ENCODE data around the gene TRNP1.

Gene TRNP1

GRCh38 chr1:26950602-26951001, 42.9 kb upstream of the TRNP1 start:
- TF ChIP-seq CTCF (IDR thresholded peaks at IDR 0.05; ENCODE audit: low read length, missing control alignments) = no peak
- no peak overlapping the region for H3K4me3 ChIP-seq (replicated peaks; ENCODE audit: low read depth, low read length)
- no peak for DNase-seq (ENCODE audit: low read depth)

DNA sequence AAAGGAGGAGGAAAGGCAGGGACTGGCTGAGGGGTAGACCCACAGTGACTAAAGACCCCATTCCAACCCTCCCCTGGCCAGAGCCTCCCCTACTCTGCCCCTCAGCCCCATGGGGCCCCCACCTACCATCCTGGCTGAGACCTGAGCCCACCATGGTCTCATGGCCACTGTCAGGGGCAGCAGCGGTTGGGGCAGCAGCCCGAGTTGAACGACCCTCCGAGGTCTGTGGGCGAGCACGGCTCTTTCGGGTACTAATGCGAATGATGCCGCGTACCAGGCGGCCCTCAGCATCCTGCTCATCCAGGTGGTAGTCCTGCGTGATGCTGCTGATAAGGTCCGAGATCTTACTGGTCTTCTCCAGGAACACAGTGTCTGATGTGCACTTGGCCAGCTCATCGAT, 42.3 kb upstream of the TRNP1 start:
- TF ChIP-seq CTCF (IDR thresholded peaks at IDR 0.05; ENCODE audit: low read length, missing control alignments) = no peak
- no peak for DNase-seq (ENCODE audit: low read depth)

GRCh38 chr1:26951821-26952497, 41.5 kb upstream of the TRNP1 start:
- no peak overlapping the region for H3K4me3 ChIP-seq (replicated peaks; ENCODE audit: low read depth, low read length)
- TF ChIP-seq CTCF (IDR thresholded peaks at IDR 0.05; ENCODE audit: low read length, missing control alignments) = no peak

More for the DNA sequence above, 42.3 kb upstream of the TRNP1 start:
- H3K4me3 ChIP-seq (replicated peaks; ENCODE audit: low read depth, low read length) = no peak overlapping the region

DNA sequence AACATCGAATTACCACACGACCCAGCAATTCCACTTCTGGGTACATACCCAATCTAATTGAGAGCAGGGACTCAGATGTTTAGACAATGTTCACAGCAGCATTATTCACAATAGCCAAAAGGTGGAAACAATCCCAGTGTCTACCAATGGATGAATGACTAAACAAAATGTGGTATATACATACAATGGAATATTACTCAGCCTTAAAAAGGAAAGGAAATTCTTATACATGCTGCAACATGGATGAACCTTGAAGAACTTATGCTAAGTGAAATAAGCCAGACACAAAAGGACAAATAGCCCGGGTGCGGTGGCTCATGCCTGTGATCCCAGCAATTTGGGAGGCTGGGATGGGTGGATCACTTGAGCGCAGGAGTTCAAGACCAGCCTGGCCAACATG, 40.1 kb upstream of the TRNP1 start:
- TF ChIP-seq CTCF (IDR thresholded peaks at IDR 0.05; ENCODE audit: low read length, missing control alignments) = no peak

More at GRCh38 chr1:26951821-26952497, 41.5 kb upstream of the TRNP1 start:
- DNase-seq (ENCODE audit: low read depth) = no peak

DNA sequence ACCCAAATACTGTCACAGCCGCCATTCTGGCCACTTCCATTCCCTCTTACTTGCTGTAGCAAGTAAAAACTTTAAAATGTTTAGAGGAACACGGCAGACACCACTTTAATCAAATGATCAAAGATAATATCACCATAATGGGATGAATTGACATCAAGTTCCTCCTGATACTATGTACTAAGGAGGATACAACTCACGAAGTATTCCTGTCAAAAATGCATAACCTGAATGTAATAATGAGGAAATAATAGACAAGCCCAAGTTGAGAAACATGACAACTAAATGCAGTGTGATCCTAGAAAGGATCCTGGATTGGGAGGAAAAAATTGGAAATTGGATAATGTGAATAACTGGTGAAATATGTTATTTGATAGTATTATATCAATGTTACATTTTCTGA, 37.2 kb upstream of the TRNP1 start:
- no peak for TF ChIP-seq CTCF (IDR thresholded peaks at IDR 0.05; ENCODE audit: low read length, missing control alignments)
- no peak overlapping the region for H3K4me3 ChIP-seq (replicated peaks; ENCODE audit: low read depth, low read length)
- DNase-seq (ENCODE audit: low read depth) = no peak

More for the DNA sequence above, 40.1 kb upstream of the TRNP1 start:
- no peak overlapping the region for H3K4me3 ChIP-seq (replicated peaks; ENCODE audit: low read depth, low read length)
- no peak for DNase-seq (ENCODE audit: low read depth)

DNA sequence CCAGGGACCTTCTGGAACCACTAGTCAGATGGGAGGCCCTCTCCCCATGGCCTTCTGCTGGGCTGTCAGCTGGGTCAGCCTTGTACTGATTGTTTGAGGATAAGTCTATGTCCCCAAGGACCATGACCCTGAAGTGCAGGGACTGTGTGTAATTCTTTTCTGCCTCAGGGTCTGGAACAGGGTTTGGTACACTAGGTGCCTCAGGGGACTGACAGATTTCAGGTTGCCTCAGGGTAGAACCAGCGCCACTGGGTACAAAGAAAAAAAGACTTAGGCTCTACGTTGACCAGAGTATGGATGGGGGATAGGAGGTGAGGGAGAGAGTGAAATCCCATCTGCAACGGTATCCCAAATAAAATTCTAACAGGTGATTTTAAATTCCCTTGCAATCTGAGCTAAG, 36.2 kb upstream of the TRNP1 start:
- DNase-seq (ENCODE audit: low read depth) = no peak
- no peak overlapping the region for H3K4me3 ChIP-seq (replicated peaks; ENCODE audit: low read depth, low read length)
- TF ChIP-seq CTCF (IDR thresholded peaks at IDR 0.05; ENCODE audit: low read length, missing control alignments) = no peak

- no peak for DNase-seq (ENCODE audit: low read depth)
- no peak overlapping the region for H3K4me3 ChIP-seq (replicated peaks; ENCODE audit: low read depth, low read length)
- TF ChIP-seq CTCF (IDR thresholded peaks at IDR 0.05; ENCODE audit: low read length, missing control alignments) = no peak
These were observed 34.2 kb upstream of the TRNP1 start for GRCh38 chr1:26959270-26959669.
